ENCODE measurements around the gene NEK4. TPM values are rescaled to one million over a fixed set of nuclear protein-coding genes. Genes with fewer than 3 reads are reported as not detected.

NEK4 gene
- 17.8 and 22.5 TPM in 2 replicates for total RNA-seq

DNA sequence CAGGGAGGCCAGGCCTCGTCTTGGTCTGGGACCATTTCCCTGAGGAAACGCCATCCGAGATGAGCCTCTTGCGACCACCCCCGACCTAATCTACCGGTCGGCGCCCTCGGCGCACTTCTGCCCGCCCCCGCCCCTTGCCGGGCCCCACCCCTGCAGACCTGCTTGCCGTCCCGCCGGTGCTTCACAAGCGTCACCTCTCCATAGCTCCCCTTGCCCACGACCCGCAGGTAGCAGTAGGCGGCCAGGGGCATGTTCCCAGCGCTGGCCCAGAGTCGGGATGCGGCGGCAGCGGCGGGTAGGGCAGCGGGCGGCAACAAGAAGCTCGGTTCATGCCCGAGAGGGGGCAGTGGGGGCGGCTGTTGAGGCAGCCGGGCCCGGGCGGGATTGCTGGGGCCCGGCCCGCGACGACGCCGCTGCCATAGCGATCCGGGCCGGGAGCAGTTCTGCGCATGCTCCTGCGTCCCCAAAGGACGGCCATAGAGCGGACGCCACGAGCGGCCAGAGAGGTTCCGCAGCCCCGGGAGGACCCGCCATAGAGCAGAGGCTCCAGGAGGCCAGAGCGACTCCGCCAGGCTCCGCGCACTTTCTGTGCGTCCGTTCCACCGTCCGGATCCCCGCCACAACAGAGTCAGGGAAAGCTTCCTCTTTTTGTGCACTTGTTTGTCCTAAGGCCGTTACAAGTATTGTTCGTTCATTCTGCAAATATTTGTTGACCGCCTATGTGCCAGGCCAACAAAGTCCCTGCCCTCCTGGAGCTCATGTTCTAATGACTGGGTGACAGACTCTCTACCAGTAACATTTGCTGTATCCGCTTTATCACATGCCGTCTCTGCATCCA, at the start of gene NEK4:
Gene NEK4, minus strand, starts transcription at position 445 of the 838 bp plus-strand sequence. Its CDS starts 194 bp downstream, at position 251.

DNA sequence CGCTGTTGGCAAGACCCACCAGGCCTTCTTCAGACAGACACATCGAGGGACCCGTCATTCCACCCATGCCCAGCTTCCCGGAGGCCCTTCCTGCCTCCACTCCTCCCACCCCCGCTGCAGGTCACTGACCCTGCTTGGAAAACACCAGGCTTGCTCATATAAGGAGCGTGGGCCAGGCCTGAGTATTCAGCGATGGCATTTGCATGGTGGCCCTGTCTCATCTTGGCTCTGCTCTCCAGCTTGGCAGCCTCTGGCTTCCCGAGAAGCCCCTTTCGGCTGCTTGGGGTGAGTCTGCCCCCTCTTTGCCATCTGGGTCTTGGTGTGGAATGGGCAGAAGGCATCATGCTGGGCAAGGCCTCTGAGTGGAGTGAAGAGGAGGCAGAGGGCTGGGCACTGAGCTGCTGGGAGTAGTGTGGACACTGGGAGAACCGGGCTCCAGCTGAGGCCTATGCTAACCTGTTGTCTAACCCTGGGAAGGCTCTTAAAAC, 23.9 kb upstream of the NEK4 start, which contains the start of gene ITIH3:
Gene ITIH3, plus strand, starts transcription at position 185 of the 488 bp plus-strand sequence. Its CDS starts 8 bp downstream, at position 193.

GRCh38 chr3:52777127-52777958, 6.6 kb upstream of the NEK4 start, which contains the start of gene ITIH1:
ITIH1 (plus strand) TSS chr3:52777599; CDS start chr3:52777616, 17 bp downstream.

GRCh38 chr3:52705688-52706686, 64.8 kb downstream of the NEK4 start, which contains the start of the genes GLT8D1 and SPCS1:
GLT8D1 (minus strand) TSS chr3:52705791; CDS start chr3:52700460, 5,331 bp downstream.
SPCS1 (plus strand) TSS chr3:52706106; CDS start chr3:52706247, 141 bp downstream.

DNA sequence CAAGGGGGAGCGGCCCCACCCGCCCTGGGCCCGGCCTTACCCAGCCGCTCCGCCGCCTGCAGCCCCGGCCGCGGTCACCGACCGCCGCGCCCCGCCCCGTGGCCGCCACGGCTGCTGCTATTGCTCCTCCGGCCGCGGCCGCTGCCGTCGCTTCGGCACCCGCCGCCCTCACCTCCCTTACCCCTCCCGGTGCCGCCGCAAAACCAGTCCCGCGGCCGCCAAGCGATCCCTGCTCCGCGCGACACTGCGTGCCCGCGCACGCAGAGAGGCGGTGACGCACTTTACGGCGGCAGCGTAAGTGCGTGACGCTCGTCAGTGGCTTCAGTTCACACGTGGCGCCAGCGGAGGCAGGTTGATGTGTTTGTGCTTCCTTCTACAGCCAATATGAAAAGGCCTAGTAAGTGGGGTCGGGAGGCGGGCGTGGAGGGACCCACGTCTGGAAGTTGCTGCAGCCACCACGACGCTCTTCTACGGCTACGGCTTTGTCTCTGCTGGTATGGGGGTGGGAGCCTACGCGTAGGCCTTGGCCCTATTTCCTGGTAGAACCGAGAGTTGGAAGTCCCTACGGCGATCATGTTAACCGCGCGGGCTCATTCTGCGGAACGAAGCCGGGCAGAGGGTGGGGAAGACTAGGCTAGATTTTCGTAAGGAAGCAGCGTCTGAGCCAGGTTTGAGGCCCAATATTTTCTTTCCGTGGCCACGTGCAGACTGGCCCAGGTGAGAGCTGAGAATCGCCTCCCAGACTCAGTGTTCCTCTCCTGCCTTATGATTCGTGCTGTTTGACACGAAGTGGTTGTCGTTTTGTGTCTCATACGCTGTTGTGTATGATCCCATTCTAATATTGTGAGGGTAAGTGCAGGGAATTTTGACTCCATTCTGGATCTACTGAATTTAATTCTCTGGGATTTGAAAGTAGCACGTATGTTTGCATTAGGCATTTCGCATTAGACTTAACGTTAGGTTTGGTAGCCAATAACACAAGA, 84.7 kb downstream of the NEK4 start, which contains the start of the genes GNL3 and PBRM1:
Gene GNL3, plus strand, starts transcription at position 324 of the 983 bp plus-strand sequence. Its CDS starts 61 bp downstream, at position 385.
Gene PBRM1, minus strand, starts transcription at position 205 of the 983 bp plus-strand sequence.

Small RNA genes lying within 50 kb of the gene (small RNA-seq; reads per million reads assigned to genes)
- not detected for gene AC006254.2
- gene RF00569, result 14,111 reads per million, percentile 100 among the genes with 10 or more reads in this experiment
- not detected for gene RF01183
- not detected for gene SNORD19
- not detected for gene SNORD19B
- gene SNORD69, result 545 reads per million, percentile 99 among the genes with 10 or more reads in this experiment

Other genes starting within 250 kb of the NEK4 start
- 59.6 and 67.4 TPM in 2 replicates for gene NT5DC2, start 237.1 kb downstream of the NEK4 start, total RNA-seq
- 2.9 and 7.8 TPM in 2 replicates for gene UQCC5, start 234.3 kb downstream of the NEK4 start, total RNA-seq
- gene PBRM1, start 85.0 kb downstream of the NEK4 start, total RNA-seq, result 120 and 131 TPM in 2 replicates
- 218 and 226 TPM in 2 replicates for gene GNL3, start 84.9 kb downstream of the NEK4 start, total RNA-seq
- gene GLT8D1, start 65.1 kb downstream of the NEK4 start, total RNA-seq, result 62.4 and 75.8 TPM in 2 replicates
- 90.3 and 99.0 TPM in 2 replicates for gene SPCS1, start 64.8 kb downstream of the NEK4 start, total RNA-seq
- gene ITIH1, start 6.7 kb upstream of the NEK4 start, total RNA-seq, result not detected in 2 replicates
- gene ITIH3, start 23.9 kb upstream of the NEK4 start, total RNA-seq, result under 0.01 TPM in 1 of 2 replicates, not detected in the other
- 0.22 and 0.40 TPM in 2 replicates for gene ITIH4, start 59.7 kb upstream of the NEK4 start, total RNA-seq
- not detected in 2 replicates for gene MUSTN1, start 64.1 kb upstream of the NEK4 start, total RNA-seq
- 13.7 and 15.1 TPM in 2 replicates for gene STIMATE, start 126.6 kb upstream of the NEK4 start, total RNA-seq